SU-DHL-6 (cell line): ENCODE measurements around the gene ARL16.

Experiments
- H2AFZ ChIP-seq: fragments of 200-600 bp; sonication (generic); 2 replicates; pipeline ENCODE4 v1.6.1; 2014; ENCODE audit warnings: low read depth, mild to moderate bottlenecking, moderate library complexity, mixed read lengths, antibody characterized with exemption, low read length; ENCODE audit not compliant: severe bottlenecking
- H3F3A ChIP-seq: fragments of 200-600 bp; shearing (Covaris generic); 2 replicates; pipeline ENCODE4 v1.6.0; 2016; ENCODE audit warnings: antibody characterized with exemption, mild to moderate bottlenecking; ENCODE audit not compliant: insufficient read depth
- H3K27ac ChIP-seq: fragments of 200-600 bp; sonication (generic); 2 replicates; pipeline ENCODE4 v1.5.1; 2016; ENCODE audit warnings: low read depth, mild to moderate bottlenecking, low read length, moderate library complexity, mixed read lengths
- H3K27me3 ChIP-seq: fragments of 200-600 bp; sonication (generic), shearing (Covaris generic); 2 replicates; pipeline ENCODE4 v1.6.0; 2014; ENCODE audit warnings: mild to moderate bottlenecking, low read length
- H3K36me3 ChIP-seq: fragments of 200-600 bp; sonication (generic); 2 replicates; pipeline ENCODE4 v1.6.1; 2014; ENCODE audit warnings: mild to moderate bottlenecking, low read length, mixed read lengths
- H3K4me2 ChIP-seq: fragments of 300-600, 200-600 bp; shearing (Covaris generic), sonication (generic); 2 replicates; pipeline ENCODE4 v1.6.0; 2014; ENCODE audit warnings: low read length, low read depth, mild to moderate bottlenecking; ENCODE audit not compliant: poor library complexity, severe bottlenecking
- H3K4me3 ChIP-seq: fragments of 200-600 bp; sonication (generic); 2 replicates; pipeline ENCODE4 v1.5.1; 2014; ENCODE audit warnings: antibody characterized with exemption, low read length, mild to moderate bottlenecking, mixed read lengths; ENCODE audit not compliant: insufficient read depth, poor library complexity, severe bottlenecking
- H3K79me2 ChIP-seq: fragments of 200-600 bp; sonication (generic); 2 replicates; pipeline ENCODE4 v1.6.1; 2014; ENCODE audit warnings: mild to moderate bottlenecking, low read length, moderate library complexity; ENCODE audit not compliant: insufficient read depth
- H3K9ac ChIP-seq: fragments of 200-600 bp; sonication (generic); 2 replicates; pipeline ENCODE4 v1.7.0; 2014; ENCODE audit warnings: mild to moderate bottlenecking, low read length
- H3K9me2 ChIP-seq: fragments of 200-600 bp; sonication (generic); replicated peaks from 2 replicates; pipeline ENCODE4 v1.6.1; 2014; ENCODE audit warnings: low read length; ENCODE audit not compliant: insufficient read depth
- H3K9me3 ChIP-seq: fragments of 200-600 bp; sonication (generic); 2 replicates; pipeline ENCODE4 v1.6.1; 2014; ENCODE audit warnings: low read length, mixed read lengths; ENCODE audit not compliant: insufficient read depth
- H4K20me1 ChIP-seq: fragments of 200-600 bp; sonication (generic); 2 replicates; pipeline ENCODE4 v1.6.1; 2014; ENCODE audit warnings: low read depth, mild to moderate bottlenecking, antibody characterized with exemption, low read length, moderate library complexity, mixed read lengths
- EZH2phosphoT487 ChIP-seq: fragments of 200-600 bp; sonication (generic), shearing (Covaris generic); conservative IDR thresholded peaks from 2 replicates; pipeline ENCODE4 v1.6.1; 2018; ENCODE audit warnings: mild to moderate bottlenecking, antibody characterized with exemption, low read length, moderate library complexity, mixed read lengths
- TF ChIP-seq, protein P1 (sequence below): fragments of 200-600 bp; sonication (generic); IDR thresholded peaks from one replicate; pipeline ENCODE4 v1.5.1; 2017; ENCODE audit warnings: antibody characterized with exemption, mild to moderate bottlenecking, low read length, moderate library complexity; ENCODE audit not compliant: insufficient read depth, poor library complexity, severe bottlenecking

ARL16 gene

DNA sequence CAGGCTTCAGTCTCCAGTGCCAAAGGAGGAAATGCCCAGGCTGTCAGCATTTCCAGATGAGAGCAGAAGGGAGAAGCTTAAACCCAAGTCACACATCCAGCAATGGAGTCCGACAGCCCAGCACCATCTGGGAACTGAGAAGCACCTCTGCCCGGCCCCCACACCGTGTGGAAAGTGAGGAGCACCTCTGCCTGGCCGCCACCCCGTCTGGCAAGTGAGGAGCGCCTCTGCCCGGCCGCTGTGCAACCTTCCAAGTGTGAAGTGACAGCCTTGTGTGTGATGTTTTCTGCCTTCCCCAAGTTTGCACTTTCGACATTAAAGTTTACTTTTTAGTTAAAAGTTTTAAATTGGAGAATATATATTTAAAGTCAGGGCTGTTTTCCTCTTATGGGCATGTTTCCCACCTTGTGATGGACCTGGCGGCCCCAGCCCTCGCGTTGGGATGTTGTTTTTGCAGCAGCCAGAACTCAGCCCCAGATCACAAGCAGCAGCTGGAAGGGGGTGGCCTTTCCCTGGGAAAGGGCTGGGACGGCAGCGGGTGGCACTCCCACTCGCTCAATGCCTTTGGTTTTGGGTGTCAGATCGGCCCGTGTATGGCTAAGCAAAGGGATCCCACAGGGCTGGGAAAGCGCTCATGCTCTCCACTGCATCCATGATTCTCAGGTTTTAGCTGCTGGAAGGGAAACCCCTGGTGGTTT is 9.9 kb downstream of the ARL16 start:
- no peaks in the 10 kb centered on the region for H4K20me1 ChIP-seq
- H3K27ac ChIP-seq = no peak overlapping the region
- no peak overlapping the region for H2AFZ ChIP-seq
- no peaks in the 10 kb centered on the region for H3K9me2 ChIP-seq
- H3K27me3 ChIP-seq = no peaks in the 10 kb centered on the region
- no peaks in the 10 kb centered on the region; the same call in 1 of the 2 replicates for H3F3A ChIP-seq
- no peaks in the 10 kb centered on the region for H3K9me3 ChIP-seq
- peaks cover 2% of the 10 kb centered on the region; the same call in 1 of the 2 replicates for H3K79me2 ChIP-seq
- H3K4me2 ChIP-seq = no peak overlapping the region
- no peak for TF ChIP-seq EZH2phosphoT487
- TF ChIP-seq, protein P1, sequence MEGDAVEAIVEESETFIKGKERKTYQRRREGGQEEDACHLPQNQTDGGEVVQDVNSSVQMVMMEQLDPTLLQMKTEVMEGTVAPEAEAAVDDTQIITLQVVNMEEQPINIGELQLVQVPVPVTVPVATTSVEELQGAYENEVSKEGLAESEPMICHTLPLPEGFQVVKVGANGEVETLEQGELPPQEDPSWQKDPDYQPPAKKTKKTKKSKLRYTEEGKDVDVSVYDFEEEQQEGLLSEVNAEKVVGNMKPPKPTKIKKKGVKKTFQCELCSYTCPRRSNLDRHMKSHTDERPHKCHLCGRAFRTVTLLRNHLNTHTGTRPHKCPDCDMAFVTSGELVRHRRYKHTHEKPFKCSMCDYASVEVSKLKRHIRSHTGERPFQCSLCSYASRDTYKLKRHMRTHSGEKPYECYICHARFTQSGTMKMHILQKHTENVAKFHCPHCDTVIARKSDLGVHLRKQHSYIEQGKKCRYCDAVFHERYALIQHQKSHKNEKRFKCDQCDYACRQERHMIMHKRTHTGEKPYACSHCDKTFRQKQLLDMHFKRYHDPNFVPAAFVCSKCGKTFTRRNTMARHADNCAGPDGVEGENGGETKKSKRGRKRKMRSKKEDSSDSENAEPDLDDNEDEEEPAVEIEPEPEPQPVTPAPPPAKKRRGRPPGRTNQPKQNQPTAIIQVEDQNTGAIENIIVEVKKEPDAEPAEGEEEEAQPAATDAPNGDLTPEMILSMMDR = no peak
- H3K9ac ChIP-seq = no peak overlapping the region
- H3K4me3 ChIP-seq = no peak overlapping the region
- peaks cover 6% of the 10 kb centered on the region; the same call in 1 of the 2 replicates for H3K36me3 ChIP-seq

DNA sequence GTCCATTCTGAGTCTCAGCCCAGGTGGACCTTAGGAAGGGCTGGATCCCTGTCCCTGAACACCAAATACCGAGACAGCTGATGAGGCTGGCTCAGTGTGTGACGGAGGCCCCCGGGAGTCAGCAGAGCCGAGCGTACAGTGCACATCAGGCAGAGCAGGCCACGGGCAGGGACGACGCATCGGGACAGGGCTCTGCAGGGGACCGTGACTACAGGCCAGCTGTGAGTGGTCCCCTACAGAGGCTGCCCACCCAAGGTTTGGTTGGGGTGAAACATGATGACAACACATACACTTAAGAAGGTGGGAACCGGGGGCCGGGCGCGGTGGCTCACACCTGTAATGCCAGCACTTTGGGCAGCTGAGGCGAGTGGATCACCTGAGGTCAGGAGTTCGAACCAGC is 10.6 kb downstream of the ARL16 start:
- TF ChIP-seq EZH2phosphoT487 = no peak
- TF ChIP-seq, protein P1 = no peak
- H3K9ac ChIP-seq = no peak overlapping the region
- no peak overlapping the region for H2AFZ ChIP-seq
- H4K20me1 ChIP-seq = no peaks in the 10 kb centered on the region
- no peaks in the 10 kb centered on the region for H3K27me3 ChIP-seq
- H3K4me2 ChIP-seq = no peak overlapping the region
- H3K4me3 ChIP-seq = no peak overlapping the region
- no peaks in the 10 kb centered on the region for H3K9me2 ChIP-seq
- H3K79me2 ChIP-seq = peaks cover 9% of the 10 kb centered on the region; the same call in 1 of the 2 replicates
- H3K9me3 ChIP-seq = no peaks in the 10 kb centered on the region
- peaks cover 6% of the 10 kb centered on the region; the same call in 1 of the 2 replicates for H3K36me3 ChIP-seq
- no peaks in the 10 kb centered on the region; the same call in 1 of the 2 replicates for H3F3A ChIP-seq
- no peak overlapping the region for H3K27ac ChIP-seq

DNA sequence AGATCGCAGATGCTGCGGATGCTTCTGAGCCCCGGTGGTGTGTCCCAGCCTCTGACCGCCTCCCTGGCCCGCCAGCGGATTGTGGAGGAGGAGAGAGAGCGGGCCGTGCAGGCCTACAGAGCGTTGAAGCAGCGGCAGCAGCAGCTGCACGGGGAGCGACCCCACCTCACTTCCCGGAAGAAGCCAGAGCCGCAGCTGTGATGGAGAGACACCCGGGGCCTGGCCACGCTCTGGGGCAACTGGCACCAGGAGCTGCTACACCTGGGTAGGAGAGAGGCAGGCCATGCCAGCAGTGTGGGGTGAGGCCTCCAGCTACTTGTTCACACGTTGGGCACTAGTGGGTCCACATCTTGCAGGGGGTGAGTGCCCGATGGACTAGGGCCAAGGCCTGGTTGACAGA is 11.1 kb downstream of the ARL16 start:
- Histone ChIP-seq H3K9me3 (no peaks in the 10 kb centered on the region), H3K27me3 (no peaks in the 10 kb centered on the region), H3F3A (no peaks in the 10 kb centered on the region), H3K4me2 (no peak overlapping the region), H3K27ac (no peak overlapping the region), H3K4me3 (no peak overlapping the region), H2AFZ (no peak overlapping the region), H3K9me2 (no peaks in the 10 kb centered on the region), H3K9ac (no peak overlapping the region), H4K20me1 (no peaks in the 10 kb centered on the region), H3K36me3 (peaks cover 6% of the 10 kb centered on the region; the same call in 1 of the 2 replicates), H3K79me2 (peaks cover 14% of the 10 kb centered on the region)
- no peak for TF ChIP-seq EZH2phosphoT487
- TF ChIP-seq, protein P1 = no peak
